GM18508 (cell line): ENCODE data around the gene DDX27.
A peak's percentile ranks its signal among the peaks of the same experiment; 100 is the strongest.
"Not testable (repeated sequence)": the region's sequence is repeated elsewhere in the genome, so short reads cannot be mapped to it uniquely, and the experiment has no call there.

ENCODE experiments used
- ATAC-seq: cut with Tn5 transposase; IDR thresholded peaks from one replicate; pipeline ENCODE4 v1.9.1; 2021; ENCODE audit warnings: moderate number of reproducible peaks; ENCODE audit not compliant: insufficient read depth, unreplicated experiment

The DDX27 gene

DNA sequence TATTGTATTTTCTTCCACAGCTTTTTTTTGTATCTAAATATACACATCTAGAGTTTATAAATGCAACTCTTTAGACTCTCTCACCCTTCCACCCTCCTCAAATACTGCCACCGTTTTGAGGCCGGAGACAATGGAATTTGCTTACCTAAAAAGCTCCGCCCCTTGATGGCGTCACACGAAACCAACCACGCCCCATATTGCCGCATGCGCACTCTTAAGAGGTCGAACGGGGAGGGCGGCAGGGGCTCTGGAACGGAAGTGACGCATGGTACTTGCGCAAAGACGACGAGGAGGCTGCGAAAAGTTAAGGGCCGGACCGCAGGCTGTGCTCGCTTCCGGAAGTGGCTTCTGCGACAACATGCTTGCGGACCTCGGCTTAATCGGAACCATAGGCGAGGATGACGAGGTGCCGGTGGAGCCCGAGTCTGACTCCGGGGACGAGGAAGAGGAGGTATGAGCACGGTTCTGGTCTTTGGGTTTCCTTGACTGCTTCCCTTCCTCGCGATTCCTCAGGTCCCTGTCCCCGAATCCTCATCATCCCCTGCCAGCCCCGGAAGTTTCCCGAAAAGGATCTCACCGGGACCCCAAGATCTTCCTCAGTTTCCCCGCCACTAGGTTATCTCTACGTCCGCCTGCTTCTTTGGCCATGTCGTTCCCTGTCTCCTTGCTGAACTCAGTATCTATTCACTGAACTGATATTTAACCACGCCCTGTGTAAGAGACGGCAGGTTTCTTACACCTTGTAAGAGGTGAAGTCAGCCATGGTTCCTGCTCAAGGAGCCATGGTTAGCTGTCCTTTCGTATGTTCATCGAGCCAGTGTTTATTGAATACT is at the start of gene DDX27:
Gene DDX27, plus strand, starts transcription at position 326 of the 833 bp plus-strand sequence. Its CDS starts 33 bp downstream, at position 359.
- ATAC-seq: peak; percentile 52

GRCh38 chr20:49169547-49169946 is 49.7 kb upstream of the DDX27 start:
- no peak for ATAC-seq

- ATAC-seq: no peak
Observed at GRCh38 chr20:49170714-49171113, 48.5 kb upstream of the DDX27 start.

DNA sequence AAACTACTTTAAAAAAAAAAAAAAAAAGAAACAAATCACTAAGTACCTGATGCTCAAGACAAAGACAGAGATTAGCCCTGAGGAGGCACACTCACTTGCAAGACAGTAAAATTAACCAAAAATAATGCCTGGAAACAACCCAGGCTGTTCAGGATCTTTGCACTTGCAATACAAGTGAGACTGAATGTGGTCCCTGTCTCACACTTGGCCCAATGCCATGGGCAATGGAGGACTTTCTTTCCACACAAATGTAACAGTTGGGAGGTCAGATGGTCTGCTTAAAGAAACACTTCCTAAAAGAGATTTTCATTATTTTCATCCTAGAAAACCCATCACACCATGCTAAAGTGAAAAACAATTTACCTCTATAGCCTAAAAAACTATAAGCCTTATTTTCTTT is 47.3 kb upstream of the DDX27 start:
- no peak for ATAC-seq

DNA sequence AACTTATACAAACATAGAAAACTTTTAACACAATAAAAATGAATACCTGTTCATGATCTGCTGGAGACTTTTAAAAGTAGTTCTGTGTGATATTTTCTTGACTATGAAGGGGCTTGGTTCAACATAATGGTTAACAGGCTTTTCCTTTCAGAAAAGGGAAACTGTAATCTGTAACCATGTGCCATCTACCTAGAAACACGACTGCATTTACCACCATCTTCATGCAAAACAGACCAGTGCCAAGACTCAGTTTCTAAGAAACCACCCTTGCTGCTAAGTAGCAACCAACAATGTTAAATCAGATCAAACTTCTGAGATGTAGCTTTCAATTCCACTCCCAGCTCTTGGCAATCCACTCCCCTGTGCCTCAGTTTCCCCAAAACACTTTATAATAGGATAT is 46.8 kb upstream of the DDX27 start:
- ATAC-seq: no peak

DNA sequence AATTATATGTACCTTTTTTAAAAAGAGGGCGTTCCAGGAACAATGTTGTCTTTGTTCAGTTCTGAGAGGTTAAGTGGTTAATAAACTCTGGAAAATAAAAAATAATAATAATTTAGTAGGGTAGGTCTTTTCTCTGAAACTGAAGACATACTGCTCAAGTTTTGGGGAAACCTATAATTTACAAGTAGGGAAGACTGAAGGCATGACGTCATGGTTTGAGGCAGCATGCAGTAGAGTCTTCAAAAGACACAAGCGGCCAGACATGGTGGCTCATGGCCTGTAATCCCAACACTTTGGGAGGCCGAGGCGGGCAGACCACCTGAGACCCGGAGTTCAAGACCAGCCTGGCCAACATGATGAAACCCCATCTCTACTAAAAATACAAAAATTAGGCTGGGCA is 45.0 kb upstream of the DDX27 start:
- no peak for ATAC-seq

DNA sequence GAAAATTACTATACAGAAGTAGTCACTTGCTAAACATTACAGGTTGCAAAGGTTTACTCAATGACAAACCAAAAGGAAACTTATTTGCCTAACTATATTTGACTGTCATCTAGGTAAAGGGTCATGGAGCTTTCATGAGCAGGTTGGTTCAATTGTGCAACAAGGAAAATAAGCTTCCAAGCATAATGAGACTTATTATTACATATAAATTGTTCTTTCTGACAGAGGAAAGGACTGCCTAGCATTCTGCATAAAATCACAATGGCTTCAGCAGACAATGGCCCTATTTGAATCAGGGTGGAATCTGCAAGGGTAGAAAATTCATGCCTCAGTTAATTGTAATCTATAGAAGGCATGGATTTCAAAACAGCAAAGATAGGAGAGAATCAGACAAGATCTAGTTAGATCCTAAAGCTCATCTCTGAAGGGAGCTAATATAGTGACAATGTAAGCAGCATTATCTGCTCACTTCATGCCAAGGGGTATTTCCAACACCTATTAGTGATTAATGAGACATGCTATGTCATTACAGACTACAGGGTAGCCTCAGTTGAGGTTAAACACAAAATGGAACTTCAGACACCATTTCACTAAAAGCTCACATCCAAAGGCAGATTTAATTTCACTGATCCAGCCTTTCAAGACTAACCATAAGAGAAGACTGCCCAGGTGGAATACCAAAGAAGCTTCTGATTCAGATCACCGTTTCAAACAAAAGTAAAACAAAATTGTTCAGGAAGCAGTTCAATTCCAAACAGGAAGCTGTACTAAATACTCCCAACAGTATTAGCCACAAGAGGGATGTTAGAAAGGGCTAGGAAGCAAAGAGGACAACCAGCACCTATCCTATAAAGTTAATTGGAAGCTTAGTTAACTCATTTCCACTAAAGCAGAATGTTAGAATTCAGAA is 39.6 kb upstream of the DDX27 start:
- no peak for ATAC-seq

DNA sequence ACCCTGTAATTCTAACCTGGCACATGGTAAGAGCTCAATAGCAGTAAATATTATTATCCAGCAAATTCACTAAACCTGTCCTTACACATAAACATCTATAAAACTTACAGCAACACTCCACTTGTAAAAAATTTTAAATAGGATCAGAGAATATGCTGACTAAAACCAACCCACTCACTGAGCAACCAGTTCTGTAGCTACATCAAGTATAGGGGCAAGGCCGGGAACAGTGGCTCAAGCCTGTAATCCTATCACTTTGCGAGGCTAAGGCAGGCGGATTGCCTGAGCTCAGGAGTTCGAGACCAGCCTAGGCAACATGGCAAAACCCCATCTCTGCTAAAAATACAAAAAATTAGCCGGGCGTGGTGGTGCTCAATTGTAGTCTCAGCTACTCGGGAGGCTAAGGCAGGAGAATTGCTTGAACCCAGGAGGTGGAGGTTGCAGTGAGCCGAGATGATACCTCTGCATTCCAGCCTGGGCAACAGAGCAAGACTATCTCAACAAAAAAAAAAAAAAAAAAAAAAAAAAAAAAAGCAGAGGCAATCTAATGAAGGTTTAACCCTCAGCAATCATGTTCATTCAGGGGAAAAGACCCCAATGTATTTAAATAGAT is 37.8 kb upstream of the DDX27 start:
- no peak for ATAC-seq

DNA sequence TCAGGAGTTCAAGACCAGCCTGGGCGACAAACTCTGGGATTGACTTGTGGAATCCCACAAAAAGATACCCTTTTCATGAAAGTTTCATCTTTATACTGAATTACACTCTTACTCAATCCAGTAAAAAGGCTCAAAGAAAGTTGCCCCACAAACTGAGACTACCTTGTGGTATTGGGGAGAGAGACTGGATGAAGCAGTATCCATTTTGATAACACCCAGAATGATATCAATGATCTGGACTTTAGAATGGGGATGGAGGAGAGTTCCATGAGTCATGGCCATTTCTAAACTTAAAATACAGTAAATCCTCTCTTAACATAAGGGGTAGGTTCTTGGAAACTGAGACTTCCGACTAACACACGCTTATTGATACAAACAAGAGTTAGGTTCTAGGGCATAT is 35.8 kb upstream of the DDX27 start:
- ATAC-seq: no peak

DNA sequence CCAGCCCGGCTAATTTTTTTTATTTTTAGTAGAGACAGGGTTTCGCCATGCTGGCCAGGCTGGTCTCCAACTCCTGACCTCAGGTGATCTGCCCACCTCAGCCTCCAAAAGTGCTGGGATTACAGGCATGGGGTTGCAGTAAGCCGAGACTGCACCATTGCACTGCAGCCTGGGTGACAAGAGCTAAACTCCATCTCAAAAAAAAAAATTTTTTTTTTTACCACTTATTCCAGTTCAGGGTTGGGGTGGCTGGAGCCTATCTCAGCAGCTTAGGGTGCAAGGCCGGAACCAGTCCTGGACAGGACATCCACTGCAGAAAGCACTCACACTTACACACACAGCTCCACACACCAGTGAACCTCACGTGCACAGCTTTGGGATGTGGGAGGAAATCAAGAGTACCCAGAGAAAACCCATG is 35.1 kb upstream of the DDX27 start:
- not testable (repeated sequence) for ATAC-seq

- no peak for ATAC-seq
Observed at GRCh38 chr20:49184691-49185070, 34.5 kb upstream of the DDX27 start.

- no peak for ATAC-seq
Observed at GRCh38 chr20:49185071-49185761, 34.0 kb upstream of the DDX27 start.

DNA sequence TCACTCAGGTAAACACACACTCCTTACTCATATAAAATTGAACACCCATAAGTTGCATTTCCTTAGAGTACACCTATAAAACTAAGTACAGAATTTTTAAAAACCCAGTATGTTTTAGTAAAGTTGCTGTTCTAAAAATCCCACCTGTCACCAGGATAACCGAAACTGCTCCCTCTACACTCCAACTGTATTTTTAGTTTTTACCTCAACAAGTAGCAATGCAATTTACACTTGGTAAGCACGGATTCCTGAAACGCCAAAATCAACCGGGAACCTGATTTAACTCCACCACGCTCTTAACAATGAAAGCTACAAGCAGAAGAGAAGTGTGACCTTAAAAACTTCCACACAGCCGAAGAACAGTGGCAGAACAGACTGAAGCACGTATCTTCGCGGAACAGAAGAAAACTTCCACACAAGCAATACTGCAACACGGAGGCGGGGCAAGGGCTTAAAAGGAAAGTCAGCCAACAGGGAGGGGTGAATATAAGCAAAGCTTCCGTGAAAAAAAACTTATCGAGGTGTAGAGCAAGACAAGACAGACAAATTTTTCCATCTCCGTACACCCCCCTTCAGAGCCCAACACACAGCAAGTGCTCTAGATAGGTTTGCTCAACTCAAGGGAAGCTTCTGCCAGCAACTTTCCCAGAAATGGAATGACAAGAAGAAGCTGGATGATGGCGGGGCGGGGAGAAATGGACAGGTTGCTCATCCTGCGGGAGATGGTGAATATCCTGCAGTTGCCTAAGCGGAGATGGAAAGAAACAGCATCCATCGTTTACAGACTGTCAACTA is 32.5 kb upstream of the DDX27 start:
- no peak for ATAC-seq

DNA sequence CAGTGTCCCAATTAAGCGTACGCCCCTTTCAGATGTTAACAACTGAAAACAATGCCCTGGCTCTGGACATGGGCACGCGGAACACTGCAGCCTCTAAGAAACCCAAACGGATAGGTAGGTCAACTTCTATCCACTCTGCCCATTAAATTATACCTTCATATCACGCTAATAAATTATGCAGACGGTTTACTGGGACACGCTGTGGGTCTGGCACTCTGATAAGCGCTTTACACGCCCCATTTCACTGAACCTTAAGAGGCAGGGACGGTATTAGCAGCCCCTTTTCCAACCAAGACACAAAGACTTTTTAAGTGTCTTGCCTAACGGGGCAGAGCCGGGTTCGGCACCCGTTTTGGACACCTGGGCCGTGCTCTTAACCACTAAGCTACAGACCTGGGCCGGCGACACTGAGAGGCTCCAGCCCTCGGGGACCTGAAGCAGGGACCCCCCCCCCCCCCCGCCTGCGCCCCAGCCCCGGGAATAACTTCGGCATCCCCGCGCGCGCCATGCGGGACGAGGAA is 31.8 kb upstream of the DDX27 start:
- ATAC-seq: no peak

- ATAC-seq: peak; percentile 54
Observed at GRCh38 chr20:49187851-49188641, 31.2 kb upstream of the DDX27 start, which contains the start of gene STAU1. TSS of gene STAU1 (minus strand) at chr20:49188334. CDS start at chr20:49166201, 22,133 bp downstream.

- ATAC-seq: not testable (repeated sequence)
Observed at GRCh38 chr20:49192944-49193518, 26.2 kb upstream of the DDX27 start.

DNA sequence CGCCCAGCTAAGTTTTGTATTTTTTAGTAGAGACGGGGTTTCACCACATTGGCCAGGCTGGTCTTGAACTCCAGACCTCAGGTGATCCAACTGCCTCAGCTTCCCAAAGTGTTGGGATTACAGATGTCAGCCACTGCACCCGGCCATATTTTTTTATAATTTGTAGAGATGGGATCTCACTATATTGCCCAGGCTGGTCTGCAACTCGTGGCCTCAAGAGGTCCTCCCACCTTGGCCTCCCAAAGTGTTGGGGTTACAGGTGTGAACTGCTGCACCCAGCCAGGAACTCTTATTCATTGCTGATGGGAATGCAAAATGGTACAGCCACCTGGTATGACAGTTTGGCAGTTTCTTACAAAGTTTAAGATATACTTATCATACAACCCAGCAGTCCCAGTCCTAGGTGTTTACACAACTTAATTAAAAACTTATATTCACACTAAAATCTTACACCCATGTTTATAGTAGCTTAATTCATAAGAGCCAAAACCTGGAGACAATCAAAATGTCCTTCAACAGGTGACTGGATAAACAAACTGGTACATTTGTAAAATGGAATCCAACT is 19.4 kb upstream of the DDX27 start:
- no peak for ATAC-seq

- no peak for ATAC-seq
Observed at GRCh38 chr20:49203011-49203410, 16.2 kb upstream of the DDX27 start.
